ENCODE data around the gene CLIP4. TPM values are rescaled to one million over a fixed set of nuclear protein-coding genes. Genes with fewer than 3 reads are reported as not detected.

The CLIP4 gene
- total RNA-seq, 1 donor: 73.5 TPM

GRCh38 chr2:29193111-29193510 is 77.9 kb downstream of the CLIP4 start:
- H3K4me3 ChIP-seq (ENCODE audit: low read depth, low read length): no peak overlapping the region
- DNase-seq (ENCODE audit: low read depth): no peak
- no peak for TF ChIP-seq CTCF (IDR thresholded peaks at IDR 0.05; ENCODE audit: insufficient read depth, low read length)

DNA sequence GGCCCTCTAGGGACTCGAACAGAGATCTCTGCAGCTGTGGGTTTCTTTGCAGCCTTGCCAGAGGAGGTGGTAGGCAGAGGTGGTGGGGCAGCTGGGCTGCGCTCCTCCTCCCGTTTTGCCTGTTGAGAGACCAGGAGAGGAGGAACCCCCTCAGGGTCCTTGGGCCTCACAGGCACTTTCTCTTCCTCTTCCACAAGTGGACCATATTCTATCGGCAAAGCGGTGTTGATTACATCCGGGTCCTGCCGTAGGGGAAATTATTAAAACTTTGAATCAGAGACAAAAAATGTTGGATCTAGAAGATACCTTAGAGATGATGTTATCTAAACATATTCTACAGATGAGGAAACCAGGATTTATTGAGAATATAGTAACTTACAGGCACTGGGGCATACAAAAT is 78.5 kb downstream of the CLIP4 start:
- no peak overlapping the region for H3K4me3 ChIP-seq (ENCODE audit: low read depth, low read length)
- no peak for TF ChIP-seq CTCF (IDR thresholded peaks at IDR 0.05; ENCODE audit: insufficient read depth, low read length)
- DNase-seq (ENCODE audit: low read depth): no peak

GRCh38 chr2:29195796-29196195 is 80.6 kb downstream of the CLIP4 start:
- no peak overlapping the region for H3K4me3 ChIP-seq (ENCODE audit: low read depth, low read length)
- no peak for TF ChIP-seq CTCF (IDR thresholded peaks at IDR 0.05; ENCODE audit: insufficient read depth, low read length)
- no peak for DNase-seq (ENCODE audit: low read depth)

DNA sequence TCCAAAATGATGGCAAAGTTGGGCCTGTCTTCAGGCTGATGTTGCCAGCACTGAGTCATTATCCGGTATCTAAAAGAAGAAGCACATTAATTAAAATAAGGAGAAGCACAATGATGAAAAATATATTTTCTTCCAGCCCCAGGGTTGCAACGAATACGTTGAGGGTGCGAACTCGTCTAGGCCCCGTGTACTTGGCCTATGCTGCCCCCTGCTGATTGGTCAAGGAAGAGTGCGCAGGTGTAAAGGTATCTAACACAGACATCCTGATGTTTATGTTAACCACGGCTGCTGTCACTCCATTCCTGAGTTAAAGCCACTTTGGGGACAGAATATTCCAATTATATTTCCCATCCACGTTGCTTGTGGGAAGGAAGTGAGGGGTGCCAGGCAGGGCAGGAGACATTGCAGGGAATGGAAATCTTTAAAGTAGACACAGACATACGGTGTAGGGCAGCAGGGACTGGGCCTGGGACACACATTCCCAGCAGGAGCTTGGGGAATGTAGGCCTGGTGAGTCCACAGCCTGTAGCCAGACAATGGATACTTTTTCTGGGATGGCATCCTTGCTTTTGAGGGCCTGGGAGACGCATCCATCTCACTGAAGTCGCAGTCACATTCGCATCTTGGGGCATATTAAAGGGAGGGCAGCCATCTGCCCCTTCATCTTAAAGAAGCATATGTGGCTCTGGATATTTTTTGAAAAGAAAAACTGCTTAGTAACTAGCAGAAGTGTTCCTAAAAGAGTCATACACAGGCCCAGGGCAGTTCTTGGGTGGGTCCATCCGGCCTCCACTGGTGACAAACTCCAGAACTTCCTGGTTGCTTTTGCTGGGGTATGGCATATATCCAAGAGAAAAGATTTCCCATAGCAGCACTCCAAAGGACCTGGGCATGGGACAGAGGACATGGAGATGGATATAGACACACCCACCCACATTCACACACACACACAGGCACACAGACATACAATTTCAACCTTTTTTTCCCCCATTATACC is 81.9 kb downstream of the CLIP4 start:
- TF ChIP-seq CTCF (IDR thresholded peaks at IDR 0.05; ENCODE audit: insufficient read depth, low read length): peak; percentile 75
- DNase-seq (ENCODE audit: low read depth): peak; percentile 62
- H3K4me3 ChIP-seq (ENCODE audit: low read depth, low read length): no peak overlapping the region

- H3K4me3 ChIP-seq (ENCODE audit: low read depth, low read length): no peak overlapping the region
- no peak for TF ChIP-seq CTCF (IDR thresholded peaks at IDR 0.05; ENCODE audit: insufficient read depth, low read length)
- no peak for DNase-seq (ENCODE audit: low read depth)
Observed at GRCh38 chr2:29201979-29202378, 86.8 kb downstream of the CLIP4 start.

DNA sequence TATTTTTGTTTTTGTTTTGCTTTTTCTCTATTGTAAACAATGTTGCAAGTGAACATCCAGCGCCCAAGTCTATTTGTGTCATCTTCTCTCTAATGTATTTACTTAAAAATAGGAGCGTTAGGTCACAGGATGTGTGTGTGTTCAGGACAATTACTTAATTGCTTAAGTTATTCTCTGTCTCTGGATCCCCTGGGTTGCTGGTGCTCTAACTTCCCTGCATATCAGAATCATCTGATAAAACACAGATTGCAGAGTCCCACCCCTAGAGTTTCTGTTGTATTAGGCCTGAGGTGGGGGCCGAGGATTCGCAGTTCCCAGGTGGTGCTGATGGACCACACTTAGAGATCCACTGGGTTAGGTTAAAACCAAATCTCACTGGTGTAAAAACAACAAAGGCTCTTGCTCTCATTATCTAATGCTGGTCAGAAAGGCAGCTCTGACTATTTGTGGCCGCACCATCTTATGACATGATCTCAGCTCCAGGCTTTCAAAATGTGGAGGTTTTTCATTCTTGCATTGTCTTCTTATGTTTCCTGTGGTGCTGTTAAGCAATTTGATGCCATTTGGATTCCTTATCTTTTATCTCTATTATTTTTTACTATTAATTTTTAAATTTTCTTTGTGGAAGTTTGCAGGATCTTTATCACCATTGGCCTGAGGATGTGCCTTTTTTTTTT is 87.7 kb downstream of the CLIP4 start:
- no peak for DNase-seq (ENCODE audit: low read depth)
- no peak for TF ChIP-seq CTCF (IDR thresholded peaks at IDR 0.05; ENCODE audit: insufficient read depth, low read length)
- H3K4me3 ChIP-seq (ENCODE audit: low read depth, low read length): no peak overlapping the region

All from fibroblast of the aortic adventitia (primary cell).